ENCODE results near the gene DUSP15.

- TF ChIP-seq CTCF (IDR thresholded peaks at IDR 0.05; ENCODE audit: low read depth, low read length) (no peak), POLR2A (IDR thresholded peaks at IDR 0.05; ENCODE audit: extremely low read depth, insufficient read length) (no peak), MYC (IDR thresholded peaks at IDR 0.05; ENCODE audit: low read depth, low read length) (no peak)
Observed at GRCh38 chr20:31833931-31834521, 36.3 kb downstream of the DUSP15 start.

Data from NB4 (cell line).